Umbilical cord (tissue), 2 donors: ENCODE data around the gene ESYT2. TPM values are rescaled to one million over a fixed set of nuclear protein-coding genes. Genes with fewer than 3 reads are reported as not detected.
"Not testable (repeated sequence)": the region's sequence is repeated elsewhere in the genome, so short reads cannot be mapped to it uniquely, and the experiment has no call there.

Experiments used
- DNase-seq: peaks from one replicate; pipeline ENCODE4 v3.0.0-alpha.2; 2015; ENCODE audit warnings: low spot score
- total RNA-seq: library from RNA; depleted of rRNA; stranded (reverse); fragments of >200 nt; gene quantifications from one replicate; pipeline ENCODE4 v1.2.3, GENCODE V29; 2014; ENCODE audit warnings: low replicate concordance; ENCODE audit not compliant: insufficient read depth

Gene ESYT2
- 153 TPM for total RNA-seq

DNA sequence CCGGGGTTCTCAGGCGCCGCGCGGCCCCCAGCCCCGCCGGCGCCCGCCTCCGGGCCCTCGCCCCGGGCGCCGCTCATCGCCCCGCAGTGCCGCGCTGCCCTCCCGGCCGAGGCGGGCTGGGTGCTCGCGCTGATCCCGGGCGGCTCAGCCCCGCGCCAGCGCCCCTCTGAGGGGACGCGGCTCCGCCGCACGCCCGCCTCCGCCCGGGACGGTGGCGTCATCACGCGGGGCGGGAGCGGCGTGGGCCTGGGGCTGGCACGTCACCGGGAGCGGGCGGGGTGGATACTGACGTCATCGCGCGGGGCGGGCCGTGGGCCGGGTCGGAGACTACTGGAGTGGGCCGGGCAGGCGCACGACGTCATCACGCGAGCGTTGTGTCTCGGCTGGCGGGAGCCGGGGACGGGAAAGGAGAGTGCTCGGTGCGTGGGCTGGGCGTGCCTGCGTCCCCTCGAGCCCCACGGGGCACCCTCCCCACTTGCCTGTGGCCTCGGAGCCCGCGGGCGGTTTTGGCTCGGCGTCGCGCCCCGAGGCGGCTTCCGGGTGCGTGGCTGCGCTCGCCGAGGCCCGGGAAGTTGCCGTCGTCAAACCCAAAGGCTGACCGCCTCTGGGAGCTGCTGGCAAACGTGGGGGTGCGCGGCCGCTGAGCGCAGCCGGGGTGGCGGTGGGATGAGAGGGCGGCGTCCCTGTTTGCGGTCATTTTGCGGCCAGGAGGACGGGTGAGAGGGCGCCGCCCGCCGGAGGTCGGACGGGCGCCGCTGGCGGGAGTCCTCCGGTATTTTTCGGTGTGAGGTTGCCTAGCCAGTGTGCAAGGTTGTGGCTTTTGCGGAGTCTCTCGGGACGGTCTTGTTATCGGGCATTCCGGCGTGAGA lies at the start of gene ESYT2:
TSS of gene ESYT2 (minus strand) at position 168 of the 869 bp plus-strand sequence. CDS start at position 77, 91 bp downstream.
- DNase-seq = peak; percentile 98

- DNase-seq = not testable (repeated sequence)
Measured at GRCh38 chr7:158878151-158879079, 49.1 kb upstream of the ESYT2 start.

- DNase-seq = no peak
Measured at GRCh38 chr7:158876984-158877383, 47.7 kb upstream of the ESYT2 start.

GRCh38 chr7:158869876-158870275 lies 40.6 kb upstream of the ESYT2 start:
- DNase-seq = no peak

- no peak for DNase-seq
Measured at GRCh38 chr7:158868764-158869410, 39.6 kb upstream of the ESYT2 start.

GRCh38 chr7:158867214-158867984 lies 38.1 kb upstream of the ESYT2 start:
- no peak for DNase-seq

- DNase-seq = no peak
Measured at GRCh38 chr7:158865977-158866376, 36.7 kb upstream of the ESYT2 start.

DNA sequence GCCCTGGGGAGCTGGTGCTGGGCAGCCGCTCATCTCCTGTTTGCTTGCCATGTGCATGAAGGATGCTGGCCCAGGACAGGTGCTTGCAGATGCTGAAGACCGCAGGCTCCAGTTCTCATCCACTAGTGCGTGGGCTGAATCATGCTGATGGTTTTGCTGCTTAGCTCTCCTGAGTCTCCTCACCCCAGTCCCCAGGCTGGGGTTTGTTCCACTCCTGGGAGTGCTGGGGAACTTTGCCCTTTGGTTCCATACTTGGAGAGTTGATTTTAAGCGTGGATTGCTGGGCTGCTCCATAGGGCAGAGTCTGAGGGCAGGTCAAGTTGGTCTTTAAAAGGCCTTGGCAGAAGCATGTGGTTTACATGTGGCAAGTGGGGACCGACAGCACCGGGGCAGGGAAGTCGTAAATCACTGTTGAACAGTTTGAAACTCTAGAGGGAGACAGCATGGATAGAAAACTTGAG lies 36.2 kb upstream of the ESYT2 start:
- DNase-seq = peak; percentile 33

DNA sequence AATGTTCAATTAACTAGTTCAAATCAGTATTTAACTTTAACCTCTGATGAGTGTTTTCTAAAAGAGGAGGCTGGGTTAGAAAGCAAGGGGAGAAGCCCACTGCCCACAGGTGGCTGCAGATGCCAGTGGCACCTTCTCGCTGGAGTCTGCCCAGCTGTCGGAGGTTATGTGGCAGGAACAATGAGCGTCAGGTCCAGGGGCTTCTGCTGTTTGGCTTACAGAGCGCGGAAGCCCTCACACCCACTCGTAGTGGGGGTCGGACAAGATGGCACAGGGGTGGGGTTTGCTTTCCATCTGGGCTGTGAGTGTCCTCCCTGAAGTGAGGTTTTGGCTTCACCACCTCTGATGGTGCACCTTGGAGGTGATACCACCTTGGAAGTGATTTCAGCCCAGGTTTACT lies 35.5 kb upstream of the ESYT2 start:
- no peak for DNase-seq

DNA sequence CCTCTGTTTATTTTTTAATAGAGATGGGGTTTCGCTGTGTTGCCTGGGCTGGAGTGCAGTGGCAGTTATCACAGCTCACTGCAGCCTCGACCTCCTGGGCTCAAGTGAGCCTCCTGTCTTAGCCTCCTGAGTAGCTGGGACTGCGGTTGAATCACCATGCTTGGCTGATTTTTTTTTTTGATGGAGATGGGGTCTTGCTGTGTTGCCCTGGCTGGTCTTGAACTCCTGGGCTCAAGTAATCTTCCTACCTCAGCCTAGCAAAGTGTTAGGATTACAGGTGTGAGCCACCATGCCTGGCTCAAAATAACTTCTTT lies 35.2 kb upstream of the ESYT2 start:
- DNase-seq = no peak

DNA sequence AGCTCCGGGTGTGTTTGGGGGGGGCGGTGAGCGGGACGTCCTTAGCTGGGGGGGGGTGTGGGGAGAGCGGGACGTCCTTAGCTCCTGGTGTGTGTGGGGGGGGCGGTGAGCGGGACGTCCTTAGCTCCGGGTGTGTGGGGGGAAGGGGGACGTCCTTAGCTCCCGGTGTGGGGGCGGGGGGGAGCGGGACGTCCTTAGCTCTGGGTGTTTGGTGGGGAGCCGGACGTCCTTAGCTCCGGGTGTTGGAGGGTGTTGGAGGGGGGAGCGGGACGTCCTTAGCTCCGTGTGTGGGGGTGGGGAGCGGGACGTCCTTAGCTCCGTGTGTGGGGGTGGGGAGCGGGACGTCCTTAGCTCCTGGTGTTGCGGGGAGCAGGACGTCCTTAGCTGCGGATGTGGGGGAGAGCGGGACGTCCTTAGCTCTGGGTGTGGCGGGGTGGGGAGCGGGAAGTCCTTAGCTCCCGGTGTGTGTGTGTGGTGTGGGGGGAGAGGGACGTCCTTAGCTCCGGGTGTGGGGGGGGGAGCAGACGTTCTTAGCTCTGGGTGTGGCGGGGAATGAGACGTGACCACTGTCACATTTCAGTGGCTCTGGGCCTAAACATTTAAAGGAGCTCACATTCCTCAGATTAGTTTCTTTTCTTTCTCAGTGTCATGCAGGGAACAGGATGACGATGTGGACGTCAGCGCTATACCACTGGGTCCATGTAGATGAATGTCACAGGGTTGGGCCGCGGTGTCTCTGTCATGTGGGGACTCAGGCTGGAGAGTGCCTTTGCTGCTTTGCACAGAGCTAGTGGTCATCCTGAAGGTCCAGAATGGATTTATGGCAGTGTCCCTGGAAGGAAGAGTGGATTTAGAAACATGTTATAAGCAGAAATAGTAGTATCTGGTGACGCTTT lies 34.5 kb upstream of the ESYT2 start:
- peak; percentile 86 for DNase-seq

DNA sequence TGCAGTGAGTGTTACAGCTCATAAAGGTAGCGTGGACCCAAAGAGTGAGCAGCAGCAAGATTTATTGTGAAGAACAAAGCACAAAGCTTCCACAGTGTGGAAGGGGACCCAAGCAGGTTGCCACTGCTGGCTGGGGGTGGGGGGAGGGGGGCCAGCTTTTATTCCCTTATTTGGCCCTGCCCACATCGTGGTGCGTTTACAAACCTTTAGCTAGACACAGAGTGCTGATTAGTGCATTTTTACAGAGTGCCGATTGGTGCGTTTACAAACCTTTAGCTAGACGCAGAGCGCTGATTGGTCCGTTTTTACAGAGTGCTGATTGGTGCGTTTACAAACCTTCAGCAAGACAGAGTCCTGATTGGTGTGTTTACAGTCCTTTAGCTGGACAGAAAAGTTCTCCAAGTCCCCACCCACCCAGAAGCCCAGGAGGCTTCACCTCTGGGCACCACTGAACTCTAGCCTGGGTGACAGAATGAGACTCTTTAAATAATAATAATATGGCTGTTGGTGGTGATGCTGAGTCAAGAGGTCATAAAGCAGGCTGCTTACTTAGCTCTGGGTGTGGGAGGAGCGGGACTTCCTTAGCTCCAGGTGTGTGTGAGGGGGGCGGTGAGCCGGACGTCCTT lies 33.8 kb upstream of the ESYT2 start:
- DNase-seq = peak; percentile 32

DNA sequence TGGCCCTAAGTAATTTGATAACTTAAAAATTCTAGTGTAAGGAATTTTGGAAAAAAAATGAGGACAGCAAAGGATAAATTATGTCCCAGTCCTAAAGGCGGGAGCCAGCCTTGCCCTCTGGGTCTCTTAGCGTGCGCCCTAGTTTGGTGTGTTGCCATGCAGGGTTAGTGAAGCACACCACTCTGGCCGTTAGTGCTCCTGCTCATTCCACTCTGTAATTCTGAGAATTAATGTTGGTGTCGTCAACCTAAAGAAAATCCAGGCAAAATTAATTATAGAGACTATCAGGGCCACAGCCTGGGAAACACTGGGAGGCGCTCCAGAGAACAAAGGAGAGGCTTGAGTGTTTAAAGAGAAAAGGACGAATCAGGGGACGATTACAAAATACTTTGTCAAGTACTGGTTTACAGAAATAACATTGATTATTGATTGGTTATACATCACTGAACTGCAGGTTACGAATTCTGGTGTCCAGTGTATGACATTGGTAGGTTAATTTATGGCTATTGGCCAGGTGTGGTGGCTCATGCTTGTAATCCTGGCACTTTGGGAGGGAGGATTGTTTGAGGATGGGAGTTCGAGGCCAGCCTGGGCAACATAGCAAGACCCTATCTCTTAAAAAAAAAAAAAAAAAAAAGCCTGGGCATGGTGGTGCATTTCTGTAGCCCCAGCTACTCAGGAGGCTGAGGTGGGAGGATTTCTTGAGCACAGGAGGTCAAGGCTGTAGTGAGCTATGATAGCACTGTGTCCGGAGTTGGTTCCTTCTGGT lies 32.8 kb upstream of the ESYT2 start:
- DNase-seq = no peak

- no peak for DNase-seq
Measured at GRCh38 chr7:158861004-158861787, 31.9 kb upstream of the ESYT2 start.

DNA sequence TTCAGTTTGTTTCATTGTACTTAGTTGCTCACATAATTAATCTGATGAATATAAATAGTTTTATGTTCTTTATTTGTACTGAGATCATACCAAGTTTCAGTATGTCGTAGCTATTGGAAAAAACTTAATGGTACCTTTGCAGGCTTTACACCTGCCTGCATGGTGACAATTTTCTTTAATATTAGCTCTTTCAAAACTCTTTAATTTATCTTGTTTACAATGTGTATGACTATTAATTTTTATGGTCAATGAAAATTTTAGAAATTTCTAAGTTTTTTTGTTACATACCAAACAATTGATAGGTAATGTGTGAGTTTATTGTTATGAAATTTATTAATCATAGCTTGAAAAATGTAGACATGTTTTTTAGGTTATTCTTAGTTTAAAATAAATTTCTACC lies 31.1 kb upstream of the ESYT2 start:
- DNase-seq = no peak

GRCh38 chr7:158858592-158859503 lies 29.5 kb upstream of the ESYT2 start:
- DNase-seq = no peak
